GM21381 (cell line): ENCODE measurements around the gene ASXL1.
"Not testable (repeated sequence)": the region's sequence is repeated elsewhere in the genome, so short reads cannot be mapped to it uniquely, and the experiment has no call there.

Source experiments
- ATAC-seq: cut with Tn5 transposase; IDR thresholded peaks from one replicate; pipeline ENCODE4 v1.9.1; 2021; ENCODE audit warnings: mild to moderate bottlenecking, moderate library complexity; ENCODE audit not compliant: unreplicated experiment

Gene ASXL1

DNA sequence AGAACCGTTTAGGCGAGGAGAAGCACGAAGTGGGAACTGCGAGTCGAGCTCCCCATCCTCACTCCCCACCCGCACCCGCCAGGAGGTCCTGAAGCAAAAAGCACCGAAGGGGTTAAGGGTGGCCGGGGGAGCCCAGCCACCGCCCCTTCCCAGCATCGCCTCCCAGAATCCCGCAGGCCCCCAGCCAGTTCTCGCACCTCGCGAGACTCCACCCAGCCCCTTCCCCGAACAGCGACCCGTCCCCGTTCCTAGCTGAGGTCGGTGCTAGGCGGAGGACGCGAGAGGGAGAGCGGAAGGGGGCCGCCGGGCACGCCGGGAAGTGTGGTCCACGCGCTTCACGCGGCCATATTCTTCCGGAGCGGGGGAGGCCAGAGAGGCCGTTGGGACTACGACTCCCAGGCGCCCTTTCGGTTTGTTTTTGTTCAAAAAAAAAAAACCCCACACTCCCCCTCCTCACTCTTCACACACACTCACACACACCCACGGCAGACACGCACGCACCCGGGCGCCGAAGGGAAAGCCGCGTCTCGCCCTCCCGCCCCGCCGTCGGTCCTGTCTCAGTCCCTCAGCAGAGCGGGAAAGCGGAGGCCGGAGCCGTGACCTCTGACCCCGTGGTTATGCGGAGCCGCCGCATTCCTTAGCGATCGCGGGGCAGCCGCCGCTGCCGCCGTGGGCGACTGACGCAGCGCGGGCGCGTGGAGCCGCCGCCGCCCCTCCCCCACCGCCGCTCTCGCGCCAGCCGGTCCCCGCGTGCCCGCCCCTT is at the start of gene ASXL1:
Gene ASXL1 (plus strand): TSS at position 463 of the 763 bp plus-strand sequence. CDS start 445 bp downstream, outside the sequence.
- peak; percentile 72 for ATAC-seq

DNA sequence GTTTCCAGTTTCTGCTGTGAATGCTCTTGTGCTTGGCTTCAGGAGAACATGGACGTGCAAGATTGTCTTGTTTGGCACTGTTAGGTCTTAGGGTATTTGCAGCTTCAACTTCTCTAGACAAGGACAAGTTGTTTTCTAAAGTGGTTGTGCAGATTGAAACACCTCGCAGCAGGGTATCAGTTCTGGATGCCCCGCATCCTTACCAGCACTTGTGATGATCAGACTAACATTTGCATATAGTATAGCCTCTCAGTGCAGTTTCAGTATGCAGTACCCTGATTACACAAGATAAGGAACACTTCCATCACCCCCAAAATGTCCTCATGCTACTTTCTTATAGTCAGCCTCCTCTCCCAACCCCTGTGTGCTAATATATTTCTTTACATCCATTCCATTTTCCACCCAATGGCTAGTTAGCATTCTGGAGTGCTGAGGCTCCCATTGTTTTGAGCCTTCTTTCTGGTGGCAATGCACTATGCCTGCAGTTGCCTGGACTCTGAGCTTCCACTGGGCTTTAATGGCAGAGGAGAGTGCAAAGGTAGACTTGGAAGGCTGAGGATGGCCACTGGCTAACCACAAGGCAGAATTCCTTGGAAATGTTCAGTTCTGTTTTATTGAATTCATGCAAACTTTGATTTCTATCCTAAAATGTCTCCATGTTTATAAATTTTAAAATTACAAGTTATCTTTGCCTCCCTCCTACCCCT is 45.3 kb upstream of the ASXL1 start:
- no peak for ATAC-seq

GRCh38 chr20:32314768-32315167 is 43.4 kb upstream of the ASXL1 start:
- ATAC-seq, result no peak

DNA sequence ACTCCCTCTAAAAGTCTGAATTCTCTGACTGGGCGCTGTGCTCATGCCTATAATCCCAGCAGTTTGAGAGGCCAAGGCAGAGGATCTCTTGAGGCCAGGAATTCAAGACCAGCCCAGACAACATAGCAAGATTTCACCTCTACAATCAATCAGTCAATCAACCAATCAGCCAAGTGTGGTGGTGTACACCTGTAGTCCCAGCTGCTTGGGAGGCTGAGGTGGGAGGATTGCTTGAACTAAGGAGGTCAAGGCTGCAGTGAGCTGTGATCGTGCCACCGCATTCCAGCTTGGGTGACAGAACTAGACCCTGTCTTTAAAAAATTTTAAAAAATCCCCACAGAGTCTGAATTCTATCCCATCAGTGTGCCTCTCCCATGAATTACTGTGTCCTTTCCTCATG is 42.7 kb upstream of the ASXL1 start:
- no peak for ATAC-seq

DNA sequence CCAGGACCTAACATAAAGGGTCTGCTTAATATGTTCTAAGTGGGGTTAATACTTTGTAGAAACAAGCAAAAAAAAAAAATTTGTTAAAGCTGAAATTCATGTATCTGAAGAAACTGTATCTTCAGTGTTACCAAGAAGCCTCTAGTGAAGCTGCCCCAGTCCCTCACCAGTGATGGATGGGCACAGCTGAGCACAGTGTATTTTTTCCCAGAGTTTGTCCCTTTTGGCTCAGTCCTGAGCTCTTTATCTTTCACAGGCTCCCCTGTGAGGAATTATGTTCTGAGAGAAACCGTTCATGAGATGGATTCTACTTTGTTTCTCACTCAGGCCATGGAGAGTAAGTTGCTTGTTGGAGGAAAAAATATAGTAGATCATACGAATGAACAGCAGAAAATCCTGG is 42.2 kb upstream of the ASXL1 start:
- ATAC-seq, result no peak

DNA sequence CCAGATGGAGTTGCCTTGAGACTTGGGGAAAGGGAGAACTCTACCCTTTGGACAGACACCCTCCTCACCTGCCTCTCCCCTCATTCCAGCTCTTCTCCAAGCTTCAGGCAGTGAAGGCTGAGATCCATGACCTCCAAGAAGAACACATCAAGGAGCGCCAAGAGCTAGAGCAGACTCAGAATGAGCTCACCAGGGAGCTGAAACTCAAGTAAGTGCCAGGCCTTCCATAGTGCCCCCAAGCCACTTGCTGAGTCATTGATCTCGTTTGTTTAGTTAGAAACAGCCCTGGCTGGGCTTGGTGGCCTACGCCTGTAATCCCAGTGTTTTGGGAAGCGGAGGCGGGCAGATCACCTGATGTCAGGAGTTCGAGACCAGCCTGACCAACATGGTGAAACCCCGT is 41.5 kb upstream of the ASXL1 start:
- no peak for ATAC-seq

DNA sequence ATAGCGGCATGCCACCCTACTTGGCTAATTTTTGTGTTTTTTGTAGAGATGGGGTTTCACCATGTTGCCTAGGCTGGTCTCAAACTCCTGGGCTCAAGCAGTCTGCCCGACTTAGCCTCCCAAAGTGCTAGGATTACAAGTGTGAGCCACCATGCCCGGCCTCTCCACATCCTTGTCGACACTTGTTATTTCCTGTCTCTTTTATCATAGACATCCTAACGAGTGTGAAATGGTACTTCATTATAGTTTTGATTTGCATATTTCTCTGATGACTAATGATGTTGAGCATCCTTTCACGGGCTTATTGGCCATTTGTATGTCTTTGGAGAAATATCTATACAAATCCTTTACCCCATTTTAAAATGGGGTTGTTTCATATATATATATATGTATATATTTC is 39.0 kb upstream of the ASXL1 start:
- no peak for ATAC-seq

DNA sequence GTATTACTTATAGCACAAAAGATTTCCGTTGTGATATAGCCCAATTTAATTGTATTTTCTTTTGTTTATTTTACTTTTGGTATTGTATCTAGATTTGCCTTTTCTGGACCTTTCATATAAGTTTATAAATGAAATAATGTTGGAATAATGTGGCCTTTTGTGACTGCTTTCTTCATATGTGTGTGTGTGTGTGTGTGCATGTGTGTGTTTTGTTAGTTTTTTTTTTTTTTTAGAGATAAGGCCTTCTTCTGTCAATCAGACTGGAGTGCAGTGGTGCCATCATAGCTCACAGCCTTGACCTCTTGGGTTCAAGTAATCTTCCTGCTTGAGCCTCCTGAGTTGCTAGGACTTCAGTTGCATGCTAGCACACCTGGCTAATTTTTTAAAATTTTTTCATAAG is 37.8 kb upstream of the ASXL1 start:
- ATAC-seq, result no peak

DNA sequence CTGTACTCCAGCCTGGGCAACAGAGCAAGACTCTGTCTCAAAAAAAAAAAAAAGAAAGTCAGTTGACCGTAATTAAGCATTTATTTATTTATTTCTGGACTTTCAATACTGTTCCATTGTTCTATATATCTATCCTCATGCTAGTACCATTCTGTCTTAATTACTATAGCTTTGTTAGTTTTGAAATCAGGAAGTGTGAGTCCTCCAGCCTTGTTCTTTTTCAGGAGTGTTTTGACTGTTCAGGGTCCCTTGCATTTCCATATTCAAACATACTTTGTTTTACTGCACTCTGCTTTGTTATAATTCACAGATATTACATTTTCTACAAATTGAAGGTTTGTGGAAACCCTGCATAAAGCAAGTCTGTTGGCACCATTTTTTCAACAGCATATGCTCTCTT is 36.7 kb upstream of the ASXL1 start:
- no peak for ATAC-seq

- ATAC-seq, result not testable (repeated sequence)
Observed at GRCh38 chr20:32322260-32322659, 35.9 kb upstream of the ASXL1 start.

- ATAC-seq, result not testable (repeated sequence)
Observed at GRCh38 chr20:32323761-32324160, 34.4 kb upstream of the ASXL1 start.

GRCh38 chr20:32325706-32326503 is 32.2 kb upstream of the ASXL1 start:
- no peak for ATAC-seq

DNA sequence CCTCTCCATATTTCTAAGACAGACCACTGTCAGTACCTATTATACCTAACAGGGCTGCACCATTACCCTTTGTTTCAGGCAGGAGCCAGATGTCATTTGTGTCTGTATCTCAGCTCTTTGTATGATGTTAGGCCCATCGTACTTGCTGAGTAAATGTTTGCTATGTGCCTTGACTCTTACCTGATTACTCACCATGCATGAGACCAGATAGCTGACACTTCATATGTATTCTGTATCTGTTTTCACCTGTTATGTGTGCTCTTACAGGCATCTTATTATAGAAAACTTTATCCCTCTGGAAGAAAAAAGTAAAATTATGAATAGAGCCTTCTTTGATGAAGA is 31.7 kb upstream of the ASXL1 start:
- ATAC-seq, result no peak

DNA sequence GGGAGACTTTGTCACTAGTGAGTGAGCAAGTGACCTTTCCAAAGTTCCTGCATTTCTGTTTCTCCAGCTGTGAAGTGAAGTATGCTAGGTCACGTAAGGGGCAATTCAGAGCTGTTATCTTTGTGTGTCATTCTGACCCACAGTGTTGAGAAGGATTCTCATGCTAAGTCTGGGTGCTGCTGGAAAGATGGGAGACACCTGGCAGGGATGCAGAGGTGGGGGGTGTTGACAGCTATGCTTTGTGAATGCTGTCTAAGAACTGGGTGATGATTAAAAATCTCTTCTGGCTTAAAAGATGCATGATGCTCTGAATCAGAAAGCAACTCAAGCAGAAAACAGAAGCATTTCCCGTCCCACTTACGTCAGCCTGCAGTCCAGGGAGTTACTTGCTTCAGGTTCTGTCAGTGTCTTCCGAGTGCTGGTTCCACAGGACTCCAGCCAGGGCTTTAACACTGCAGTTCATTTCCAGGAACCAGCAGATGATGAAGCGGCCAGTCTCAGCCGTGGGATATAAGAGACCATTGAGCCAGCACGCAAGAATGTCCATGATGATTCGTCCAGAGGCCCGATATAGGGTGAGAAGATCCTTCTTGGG is 30.9 kb upstream of the ASXL1 start:
- ATAC-seq, result no peak

DNA sequence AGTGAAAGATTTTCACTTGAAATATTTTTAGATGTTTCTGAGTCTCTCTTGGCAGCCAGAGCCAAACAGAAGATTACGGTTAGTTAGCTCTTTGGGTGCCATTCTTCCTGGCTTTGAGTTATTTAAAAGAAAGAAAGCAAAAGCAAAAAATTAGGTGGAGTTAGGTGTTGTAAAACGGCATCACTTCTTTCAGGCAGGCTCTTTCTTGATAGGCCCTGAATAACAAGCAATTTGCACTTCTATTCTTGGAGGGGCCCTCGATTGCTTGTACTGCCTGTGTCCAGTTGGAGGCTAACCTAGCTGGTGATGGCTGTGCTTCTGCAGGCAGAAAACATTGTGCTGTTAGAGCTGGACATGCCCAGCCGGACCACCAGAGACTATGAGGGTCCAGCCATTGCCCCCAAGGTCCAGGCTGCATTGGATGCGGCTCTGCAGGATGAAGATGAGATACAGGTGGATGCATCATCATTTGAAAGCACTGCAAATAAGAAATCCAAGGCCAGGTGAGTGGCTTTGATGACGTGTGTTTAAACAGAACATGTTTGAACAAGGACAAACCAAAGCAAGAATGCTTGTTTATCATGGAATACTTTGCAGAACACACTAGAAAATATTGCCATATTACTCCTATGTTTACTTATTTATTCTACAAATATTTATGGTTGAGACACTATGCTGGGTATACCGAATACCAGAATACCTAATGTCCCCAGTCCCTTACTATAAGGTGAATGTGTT is 28.1 kb upstream of the ASXL1 start:
- ATAC-seq, result no peak

GRCh38 chr20:32330555-32330897 is 27.6 kb upstream of the ASXL1 start:
- no peak for ATAC-seq

GRCh38 chr20:32332614-32333013 is 25.5 kb upstream of the ASXL1 start:
- ATAC-seq, result peak; percentile 8

- ATAC-seq, result peak; percentile 54
Observed at GRCh38 chr20:32333181-32333987, 24.7 kb upstream of the ASXL1 start.

DNA sequence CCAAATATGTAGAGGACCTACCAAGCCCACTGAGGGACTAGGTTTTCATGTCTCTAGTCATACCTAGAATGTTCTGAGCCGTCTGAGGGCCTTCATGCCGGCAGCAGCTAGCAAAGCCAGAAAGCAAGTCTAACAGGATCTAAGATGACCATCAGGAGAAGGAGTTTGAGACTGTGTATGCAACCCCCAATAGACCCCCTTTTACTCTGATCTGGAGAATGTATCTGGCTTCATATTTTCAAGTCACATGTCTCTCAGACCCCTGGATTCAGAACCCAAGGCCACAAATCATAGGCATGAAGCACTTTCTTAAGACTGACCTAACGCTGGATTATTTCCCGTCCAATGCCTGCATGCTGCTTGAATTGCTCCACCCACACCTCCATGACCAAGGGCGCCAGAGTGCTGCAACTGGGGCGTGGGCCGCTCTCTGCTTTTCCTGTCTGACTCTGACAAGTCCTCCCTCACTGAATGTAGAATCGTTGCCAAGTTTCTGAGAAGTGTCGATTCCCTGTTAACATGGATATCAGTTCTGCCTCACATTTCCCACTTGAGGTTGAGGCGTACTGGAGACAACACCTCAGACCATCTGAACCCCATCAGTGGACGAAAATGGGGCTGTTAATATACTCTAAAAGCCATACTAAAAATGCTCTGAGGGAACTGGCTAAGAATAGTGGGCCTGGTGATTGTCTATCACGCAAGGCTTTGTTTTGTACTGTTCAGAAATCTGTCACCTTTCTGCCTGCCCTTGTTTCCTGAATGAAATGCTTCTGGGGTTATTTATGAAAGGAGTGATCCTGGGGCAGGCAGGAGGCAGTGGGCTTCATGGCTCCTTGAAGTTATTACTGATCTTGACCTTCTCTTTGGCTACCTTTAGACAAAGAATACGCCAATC is 23.9 kb upstream of the ASXL1 start:
- ATAC-seq, result peak; percentile 39
